A673 (cell line): Measurements from ENCODE around the gene ADAT3.

Experiments used
- CTCF ChIP-seq: fragments of 300-800, 200-600 bp; sonication (generic); conservative IDR thresholded peaks from 2 replicates; pipeline ENCODE4 v1.5.1; 2017; ENCODE audit warnings: low read depth, mild to moderate bottlenecking, antibody characterized with exemption, low read length, moderate library complexity, mixed read lengths
- EZH2 ChIP-seq: fragments of 200-600 bp; sonication (generic); IDR thresholded peaks from 2 replicates; pipeline ENCODE4 v1.6.1; 2017; ENCODE audit warnings: borderline replicate concordance, low read depth, mild to moderate bottlenecking, mixed read lengths, antibody characterized with exemption, low read length; ENCODE audit not compliant: poor library complexity, severe bottlenecking

- TF ChIP-seq EZH2 = no peak
- no peak for TF ChIP-seq CTCF
Observed at GRCh38 chr19:1944088-1944915, 39.1 kb downstream of the ADAT3 start.
